ENCODE measurements around the gene RPTOR. TPM values are rescaled to one million over a fixed set of nuclear protein-coding genes. Genes with fewer than 3 reads are reported as not detected.

The RPTOR gene
- polyA plus RNA-seq, 1 of the 3 experiments (the other 2 are of a cell fraction), result 14.9 TPM

DNA sequence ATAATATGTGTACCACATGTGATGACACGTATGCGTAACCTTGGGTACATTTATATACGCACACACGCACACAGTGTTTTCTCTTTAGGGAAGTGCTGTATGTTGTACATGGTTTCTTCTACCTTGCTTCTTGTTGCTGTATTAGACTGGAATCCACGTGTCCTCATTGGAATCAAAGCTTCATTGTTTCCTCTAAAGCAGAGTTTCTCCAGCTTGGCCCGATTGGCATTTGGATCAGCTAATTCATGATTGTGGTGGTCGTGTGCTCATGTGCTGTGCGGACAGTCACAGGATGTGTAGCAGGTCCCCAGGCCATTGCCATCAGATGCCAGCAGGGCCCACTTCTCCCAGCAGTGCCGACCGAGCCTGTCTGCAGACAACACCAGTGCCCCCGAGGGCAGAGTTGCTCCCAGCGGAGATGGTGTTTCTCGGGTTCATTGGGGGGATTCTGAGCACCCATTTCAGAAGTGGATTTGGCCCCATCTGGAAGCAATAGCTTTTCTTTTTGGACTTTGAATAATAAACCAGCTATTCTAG is 148.4 kb downstream of the RPTOR start:
- WGBS (ENCODE audit: low lambda C conversion rate), result 81% methylated on average over 13 of the region's 13 CpGs

More for the DNA sequence above, 148.4 kb downstream of the RPTOR start:
- peaks cover 59% of the 10 kb centered on the region for H3K79me2 ChIP-seq (ENCODE audit: insufficient read depth)
- 0 out of 2 replicates have a peak, but pooled peaks cover 16% of the 10 kb centered on the region for H4K20me1 ChIP-seq (ENCODE audit: insufficient read depth)
- H2AFZ ChIP-seq (ENCODE audit: low read depth), result no peak overlapping the region
- no peak overlapping the region for H3K9ac ChIP-seq
- H3F3A ChIP-seq (replicated peaks; ENCODE audit: insufficient read depth), result no peaks in the 10 kb centered on the region
- H3K4me3 ChIP-seq (ENCODE audit: low read depth in 2 of 2, low read length in 1 of 2), result no peak overlapping the region
- TF ChIP-seq FOSL2 (IDR thresholded peaks at IDR 0.05; ENCODE audit: borderline replicate concordance, low read depth), result no peak
- no peak for TF ChIP-seq CTCF (IDR thresholded peaks at IDR 0.05)
- peak; percentile 18; the same call in 1 of the 2 replicates for TF ChIP-seq GATA2 (CRISPR knock-in tag; IDR thresholded peaks at IDR 0.05)
- 0 out of 2 replicates have a peak, but pooled peaks have one; percentile 6 for TF ChIP-seq MXI1 (IDR thresholded peaks at IDR 0.05; ENCODE audit: low read depth, low read length)
- no peak for TF ChIP-seq EZH2phosphoT487 (IDR thresholded peaks at IDR 0.05; ENCODE audit: borderline replicate concordance, low read depth)
- 0 out of 2 replicates have a peak, but pooled peaks have one; percentile 8 for TF ChIP-seq RCOR1 (IDR thresholded peaks at IDR 0.05; ENCODE audit: low read length)
- TF ChIP-seq, protein P1, sequence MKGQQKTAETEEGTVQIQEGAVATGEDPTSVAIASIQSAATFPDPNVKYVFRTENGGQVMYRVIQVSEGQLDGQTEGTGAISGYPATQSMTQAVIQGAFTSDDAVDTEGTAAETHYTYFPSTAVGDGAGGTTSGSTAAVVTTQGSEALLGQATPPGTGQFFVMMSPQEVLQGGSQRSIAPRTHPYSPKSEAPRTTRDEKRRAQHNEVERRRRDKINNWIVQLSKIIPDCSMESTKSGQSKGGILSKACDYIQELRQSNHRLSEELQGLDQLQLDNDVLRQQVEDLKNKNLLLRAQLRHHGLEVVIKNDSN (IDR thresholded peaks at IDR 0.05; ENCODE audit: borderline replicate concordance, low read depth), result no peak
- TF ChIP-seq, protein P2, sequence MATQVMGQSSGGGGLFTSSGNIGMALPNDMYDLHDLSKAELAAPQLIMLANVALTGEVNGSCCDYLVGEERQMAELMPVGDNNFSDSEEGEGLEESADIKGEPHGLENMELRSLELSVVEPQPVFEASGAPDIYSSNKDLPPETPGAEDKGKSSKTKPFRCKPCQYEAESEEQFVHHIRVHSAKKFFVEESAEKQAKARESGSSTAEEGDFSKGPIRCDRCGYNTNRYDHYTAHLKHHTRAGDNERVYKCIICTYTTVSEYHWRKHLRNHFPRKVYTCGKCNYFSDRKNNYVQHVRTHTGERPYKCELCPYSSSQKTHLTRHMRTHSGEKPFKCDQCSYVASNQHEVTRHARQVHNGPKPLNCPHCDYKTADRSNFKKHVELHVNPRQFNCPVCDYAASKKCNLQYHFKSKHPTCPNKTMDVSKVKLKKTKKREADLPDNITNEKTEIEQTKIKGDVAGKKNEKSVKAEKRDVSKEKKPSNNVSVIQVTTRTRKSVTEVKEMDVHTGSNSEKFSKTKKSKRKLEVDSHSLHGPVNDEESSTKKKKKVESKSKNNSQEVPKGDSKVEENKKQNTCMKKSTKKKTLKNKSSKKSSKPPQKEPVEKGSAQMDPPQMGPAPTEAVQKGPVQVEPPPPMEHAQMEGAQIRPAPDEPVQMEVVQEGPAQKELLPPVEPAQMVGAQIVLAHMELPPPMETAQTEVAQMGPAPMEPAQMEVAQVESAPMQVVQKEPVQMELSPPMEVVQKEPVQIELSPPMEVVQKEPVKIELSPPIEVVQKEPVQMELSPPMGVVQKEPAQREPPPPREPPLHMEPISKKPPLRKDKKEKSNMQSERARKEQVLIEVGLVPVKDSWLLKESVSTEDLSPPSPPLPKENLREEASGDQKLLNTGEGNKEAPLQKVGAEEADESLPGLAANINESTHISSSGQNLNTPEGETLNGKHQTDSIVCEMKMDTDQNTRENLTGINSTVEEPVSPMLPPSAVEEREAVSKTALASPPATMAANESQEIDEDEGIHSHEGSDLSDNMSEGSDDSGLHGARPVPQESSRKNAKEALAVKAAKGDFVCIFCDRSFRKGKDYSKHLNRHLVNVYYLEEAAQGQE (IDR thresholded peaks at IDR 0.05; ENCODE audit: low read depth, low read length), result no peak
- no peak for TF ChIP-seq YY1 (IDR thresholded peaks at IDR 0.05; ENCODE audit: low read depth)
- TF ChIP-seq GABPA (IDR thresholded peaks at IDR 0.05; ENCODE audit: low read depth), result no peak
- TF ChIP-seq MEF2A (IDR thresholded peaks at IDR 0.05; ENCODE audit: borderline replicate concordance, low read depth), result no peak
- TF ChIP-seq POLR2AphosphoS5 (IDR thresholded peaks at IDR 0.05; ENCODE audit: low read depth, low read length), result no peak
- no peak for TF ChIP-seq JUND (IDR thresholded peaks at IDR 0.05)
- TF ChIP-seq SMC3 (IDR thresholded peaks at IDR 0.05; ENCODE audit: low read depth, low read length), result no peak
- no peak for TF ChIP-seq ZBTB33 (IDR thresholded peaks at IDR 0.05; ENCODE audit: borderline replicate concordance, low read depth)
- TF ChIP-seq TCF12 (IDR thresholded peaks at IDR 0.05), result no peak
- H3K27me3 ChIP-seq (ENCODE audit: insufficient read depth), result no peaks in the 10 kb centered on the region
- peak; percentile 80 for DNase-seq
- peaks cover 8 to 62% of the 10 kb centered on the region in 2 experiments; a peak in 3 of 4 replicates for H3K4me1 ChIP-seq (ENCODE audit: control insufficient read depth in 1 of 2, insufficient read depth in 2 of 2, low read depth in 1 of 2, low read length in 1 of 2)
- no peaks in the 10 kb centered on the region for H3K36me3 ChIP-seq (replicated peaks in 1 of 2; ENCODE audit: control insufficient read depth in 1 of 2, insufficient read depth in 2 of 2, low read length in 1 of 2)
- POLR2A ChIA-PET, result no interaction called here
- no peaks in the 10 kb centered on the region for H3K9me3 ChIP-seq
- CTCF ChIA-PET, result interaction anchor here (0.7 to 1.5 kb wide), 8 partner anchors 9 to 143 kb away, joined by 3 to 5 read pairs (median 3); no protein-coding TSS in a partner anchor
- no peak overlapping the region for H3K4me2 ChIP-seq
- peak overlapping the region in 1 of 2 experiments; percentile 80; a peak in 2 of 4 replicates for H3K27ac ChIP-seq (ENCODE audit: low read depth in 2 of 2, low read length in 1 of 2)
- H3K9me2 ChIP-seq, result no peaks in the 10 kb centered on the region
